Measurements from ENCODE around the gene CENPV.

- TF ChIP-seq CTCF (conservative IDR thresholded peaks at IDR 0.05; ENCODE audit: low read length) (peak; percentile 73), EZH2phosphoT487 (IDR thresholded peaks at IDR 0.05; ENCODE audit: borderline replicate concordance) (no peak)
Measured at GRCh38 chr17:16304830-16305229, 48.4 kb downstream of the CENPV start.
